GM21447 (cell line): ENCODE measurements around the gene SP100.
"Not testable (repeated sequence)": the region's sequence is repeated elsewhere in the genome, so short reads cannot be mapped to it uniquely, and the experiment has no call there.

Source experiments
- ATAC-seq: cut with Tn5 transposase; IDR thresholded peaks from one replicate; pipeline ENCODE4 v1.9.1; 2021; ENCODE audit not compliant: unreplicated experiment

The SP100 gene

DNA sequence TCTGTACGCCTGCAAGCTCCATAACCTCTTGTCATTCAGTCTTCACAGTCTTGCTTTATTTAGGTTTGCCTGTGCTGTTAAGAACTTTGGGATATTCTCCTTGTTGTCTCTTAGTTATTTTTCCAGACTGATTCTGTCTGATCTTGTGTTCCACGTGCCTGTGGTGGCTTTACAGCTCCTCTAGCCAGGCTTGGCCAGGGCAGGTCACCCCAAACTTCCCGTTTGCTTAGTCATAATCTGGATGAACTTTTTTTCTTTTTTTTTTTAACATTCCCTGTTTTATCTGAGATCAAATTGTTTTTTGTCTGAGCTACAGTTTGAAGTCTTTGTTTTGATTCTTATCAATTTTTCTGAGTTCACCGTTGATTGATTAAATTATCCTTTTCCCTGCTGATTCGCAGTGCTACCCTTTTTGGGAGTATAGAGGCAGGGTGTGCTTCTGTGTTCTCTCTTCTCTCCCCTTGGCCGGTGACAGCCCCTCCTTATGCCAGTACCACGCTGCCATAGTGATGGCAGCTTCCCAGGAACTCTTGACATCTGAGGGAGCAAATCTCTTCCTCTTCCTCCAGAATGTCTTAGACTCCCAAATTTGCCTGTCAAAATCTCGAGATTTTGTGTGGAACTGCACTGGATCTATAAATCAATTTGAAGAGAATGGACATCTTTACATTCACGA is 2.5 kb downstream of the SP100 start:
- no peak for ATAC-seq

DNA sequence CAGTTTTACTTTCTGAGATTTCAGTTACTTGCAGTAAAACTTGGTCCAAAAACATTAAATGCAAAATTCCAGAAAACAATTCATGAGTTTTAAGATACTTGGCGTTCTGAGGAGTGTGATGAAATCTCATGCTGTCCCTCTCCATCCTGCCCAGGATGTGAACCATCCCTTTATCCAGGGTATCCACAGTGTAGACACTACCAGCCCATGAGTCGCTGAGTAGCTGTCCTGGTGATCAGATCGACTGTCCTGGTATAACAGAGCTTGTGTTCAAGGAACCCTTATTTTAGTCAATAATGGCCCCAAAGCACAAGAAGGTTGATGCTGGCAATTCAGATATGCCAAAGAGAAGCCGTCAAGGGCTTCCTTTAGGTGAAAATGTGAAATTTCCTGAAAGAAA is 3.2 kb downstream of the SP100 start:
- no peak for ATAC-seq

GRCh38 chr2:230422149-230422548 is 6.1 kb downstream of the SP100 start:
- ATAC-seq, result no peak

GRCh38 chr2:230423851-230424458 is 8.0 kb downstream of the SP100 start:
- no peak for ATAC-seq

DNA sequence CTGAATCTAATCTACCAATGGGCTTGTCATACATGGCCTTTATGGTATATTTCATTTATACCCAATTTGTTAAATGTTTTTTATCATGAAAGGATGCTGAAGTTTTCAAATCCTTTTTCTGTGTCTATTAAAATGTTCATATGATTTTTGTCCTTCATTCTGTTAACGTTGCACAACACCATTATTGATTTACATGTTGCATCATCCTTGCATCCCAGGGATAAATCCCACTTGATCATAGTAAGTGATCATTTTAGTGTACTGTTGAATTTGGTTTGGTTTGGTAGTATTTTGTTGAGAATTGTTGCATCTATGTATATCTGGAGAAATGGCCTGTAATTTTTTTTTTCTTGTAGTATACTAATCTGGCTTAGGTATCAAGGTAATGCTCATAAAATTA is 9.4 kb downstream of the SP100 start:
- ATAC-seq, result no peak

GRCh38 chr2:230429513-230429912 is 13.5 kb downstream of the SP100 start:
- no peak for ATAC-seq

GRCh38 chr2:230430957-230431910 is 15.2 kb downstream of the SP100 start:
- ATAC-seq, result no peak

- ATAC-seq, result no peak
Measured at GRCh38 chr2:230434677-230435324, 18.8 kb downstream of the SP100 start.

DNA sequence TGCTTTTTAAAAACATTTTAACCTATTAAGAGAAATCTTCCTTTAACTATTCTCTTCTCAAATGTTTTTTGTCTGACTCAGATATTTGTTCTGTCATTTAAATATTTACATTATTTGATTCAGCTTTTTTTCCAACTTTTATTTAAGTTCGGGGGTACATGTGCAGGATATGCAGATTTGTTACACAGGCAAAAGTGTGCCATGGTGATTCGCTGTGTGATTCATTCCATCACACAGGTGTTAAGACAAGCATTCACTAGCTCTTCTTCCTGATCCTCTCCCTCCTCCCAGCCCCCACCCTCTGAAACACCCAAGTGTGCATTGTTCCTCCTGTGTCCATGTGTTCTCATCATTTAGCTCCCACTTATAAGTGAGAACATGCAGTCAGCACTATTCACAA is 19.4 kb downstream of the SP100 start:
- no peak for ATAC-seq

DNA sequence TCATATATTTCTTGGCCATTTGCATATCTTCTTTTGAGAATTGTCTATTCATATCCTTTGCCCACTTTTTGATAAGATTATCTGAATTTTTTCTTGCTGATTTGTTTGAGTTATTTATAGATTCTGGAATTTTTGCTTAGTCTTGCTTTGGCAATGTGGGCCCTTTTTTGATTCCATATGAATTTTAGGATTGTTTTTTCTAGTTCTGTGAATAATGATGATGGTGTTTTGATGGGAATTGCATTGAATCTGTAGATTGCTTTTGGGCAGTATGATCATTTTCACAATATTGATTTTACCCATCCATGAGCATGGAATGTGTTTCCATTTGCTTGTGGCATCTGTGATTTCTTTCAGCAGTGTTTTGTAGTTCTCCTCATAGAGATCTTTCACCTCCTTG is 23.1 kb downstream of the SP100 start:
- not testable (repeated sequence) for ATAC-seq

DNA sequence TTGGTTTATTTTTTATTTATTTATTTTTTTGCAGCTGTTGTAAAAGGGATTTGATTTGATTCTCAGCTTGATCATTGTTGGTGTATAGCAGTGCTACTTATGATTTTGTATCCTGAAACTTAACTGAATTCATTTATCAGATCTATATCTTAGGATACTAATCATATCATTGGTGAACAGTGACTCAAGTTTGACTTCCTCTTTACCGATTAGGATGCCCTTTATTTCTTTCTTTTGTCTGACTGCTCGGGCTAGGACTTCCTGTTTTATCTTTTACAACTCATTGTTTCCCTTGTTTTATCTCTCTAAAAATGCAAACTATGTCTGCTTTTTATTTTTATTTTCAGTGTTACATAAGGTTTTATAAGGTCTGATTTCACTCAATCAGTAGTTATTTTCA is 23.6 kb downstream of the SP100 start:
- ATAC-seq, result no peak

DNA sequence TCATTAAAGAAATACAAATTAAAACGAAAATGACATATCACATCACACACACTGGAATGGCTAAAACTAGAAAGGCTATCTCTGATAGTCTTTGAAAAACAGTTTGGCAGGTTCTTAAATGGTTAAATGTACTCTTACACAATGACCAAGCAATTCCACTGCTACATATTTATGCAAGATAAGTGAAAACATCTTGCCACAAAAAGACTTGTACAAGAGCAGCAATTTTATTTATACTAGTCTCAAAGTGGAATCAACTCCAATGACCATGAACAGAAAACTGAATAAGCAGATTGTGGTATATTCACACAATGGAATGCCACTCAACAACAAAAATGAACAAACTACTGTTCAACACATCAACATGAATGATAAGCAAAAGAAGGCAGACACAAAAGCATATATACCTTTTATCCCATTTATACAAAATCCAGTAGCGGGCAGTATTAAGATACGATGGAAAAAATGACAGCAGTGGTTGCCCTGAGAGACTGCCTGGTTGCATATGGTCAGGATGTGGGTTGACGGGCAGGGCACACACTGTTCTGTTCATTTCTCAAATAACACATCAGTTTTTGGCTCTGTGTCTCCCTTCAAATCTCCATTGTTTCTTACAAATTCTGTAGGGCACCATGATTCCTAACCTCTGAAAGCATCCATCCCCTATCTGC is 25.4 kb downstream of the SP100 start:
- ATAC-seq, result peak; percentile 74

- no peak for ATAC-seq
Measured at GRCh38 chr2:230443541-230443940, 27.5 kb downstream of the SP100 start.

- no peak for ATAC-seq
Measured at GRCh38 chr2:230444832-230445231, 28.8 kb downstream of the SP100 start.

DNA sequence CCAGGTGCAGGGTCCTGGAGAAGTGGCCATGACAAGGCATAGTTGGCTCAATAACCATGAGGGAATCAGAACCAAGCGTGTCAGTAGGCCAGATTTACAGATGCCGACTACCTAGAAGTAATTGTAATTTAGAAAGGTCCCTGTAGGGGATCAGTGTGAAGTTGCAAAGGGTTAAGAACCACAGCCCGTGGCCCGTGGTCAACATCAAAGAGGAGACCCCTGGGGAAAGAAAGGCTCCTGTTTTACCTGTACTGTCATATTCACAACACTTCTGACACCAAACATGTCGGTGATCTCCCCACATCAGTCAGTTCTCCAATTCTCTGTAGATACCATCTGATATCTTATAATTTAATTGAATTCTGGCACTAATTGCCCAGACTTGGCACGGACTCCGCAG is 31.0 kb downstream of the SP100 start:
- ATAC-seq, result no peak

GRCh38 chr2:230447455-230448451 is 31.8 kb downstream of the SP100 start:
- peak; percentile 85 for ATAC-seq

DNA sequence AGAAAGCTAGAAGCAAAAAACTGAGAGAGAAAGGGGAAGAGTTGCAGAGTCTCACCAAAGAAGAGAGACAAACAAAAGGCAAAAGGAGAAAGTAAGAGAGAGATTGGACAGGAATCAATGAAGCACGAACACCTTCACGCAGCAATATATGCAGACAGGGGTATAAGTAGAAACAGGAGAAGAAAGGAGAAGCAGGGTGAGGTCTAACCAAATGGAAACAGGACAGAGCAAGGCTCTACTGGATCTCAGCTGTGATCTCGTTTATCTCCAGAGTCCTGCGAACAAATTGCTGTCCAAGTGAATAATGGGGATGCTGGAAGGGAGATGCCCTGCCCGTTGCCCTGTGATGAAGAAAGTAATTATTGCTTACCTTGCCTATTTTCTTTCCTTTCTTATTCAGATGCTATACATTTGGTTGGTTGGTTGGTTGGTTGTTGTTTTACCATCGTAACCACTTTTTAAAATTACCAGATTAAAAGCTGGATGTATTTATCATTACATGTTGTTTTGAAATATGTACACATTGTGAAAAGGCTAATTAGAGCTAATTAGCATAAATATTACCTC is 34.0 kb downstream of the SP100 start:
- ATAC-seq, result no peak

GRCh38 chr2:230453006-230453405 is 37.0 kb downstream of the SP100 start:
- no peak for ATAC-seq

GRCh38 chr2:230455005-230455684 is 39.1 kb downstream of the SP100 start:
- ATAC-seq, result no peak
